Sigmoid colon (tissue), 3 donors: Measurements from ENCODE around the gene RBBP5.

ENCODE experiments used
- CTCF ChIP-seq, 4 experiments: fragments of 450-650 bp in 3 of 4; fragments of 200-600 bp in 1 of 4; IDR thresholded peaks; one replicate each; pipeline ENCODE4 v1.5.1; 2016 to 2019; ENCODE audit warnings: antibody characterized with exemption in 4 of 4, mild to moderate bottlenecking in 3 of 4, moderate library complexity in 2 of 4
- POLR2A ChIP-seq, 2 donors: fragments of 450-650 bp; IDR thresholded peaks; one replicate each; pipeline ENCODE4 v1.6.1; 2016; ENCODE audit warnings: antibody characterized with exemption in 2 of 2, mild to moderate bottlenecking in 2 of 2, moderate library complexity in 2 of 2

GRCh38 chr1:205042911-205043806 is 78.6 kb downstream of the RBBP5 start, which contains the start of gene CNTN2:
- no peak for TF ChIP-seq POLR2A (IDR thresholded peaks at IDR 0.05)
- no peak for TF ChIP-seq CTCF (IDR thresholded peaks at IDR 0.05)
